Uterus (tissue), 2 donors: ENCODE data around the gene MRPL44.

Experiments
- CTCF ChIP-seq, 4 experiments: fragments of 200-600 bp in 2 of 4; fragments of 450-650 bp in 2 of 4; sonication (generic) in 2 of 4; IDR thresholded peaks; one replicate each; pipeline ENCODE4 v1.5.1; 2016 to 2019; ENCODE audit warnings: antibody characterized with exemption in 4 of 4, mild to moderate bottlenecking in 2 of 4, moderate library complexity in 1 of 4
- POLR2A ChIP-seq, 2 donors: fragments of 450-650 bp; IDR thresholded peaks; one replicate each; pipeline ENCODE4 v1.6.1; 2016; ENCODE audit warnings: antibody characterized with exemption in 2 of 2, mild to moderate bottlenecking in 1 of 2, moderate library complexity in 1 of 2

- TF ChIP-seq CTCF (IDR thresholded peaks at IDR 0.05) (no peak), POLR2A (IDR thresholded peaks at IDR 0.05) (no peak)
These were observed 59.7 kb downstream of the MRPL44 start for GRCh38 chr2:224016963-224017362.
